ENCODE results near the gene FRAT1. TPM values are rescaled to one million over a fixed set of nuclear protein-coding genes. Genes with fewer than 3 reads are reported as not detected.

The FRAT1 gene
- total and polyA plus RNA-seq, 2 of the 13 experiments (the other 11 are each of a cell fraction or from before 2014, with no cell fraction given): 1.7 to 2.3 TPM

GRCh38 chr10:97367126-97367649, 48.1 kb downstream of the FRAT1 start:
- WGBS (ENCODE audit: low lambda C conversion rate): 95% methylated on average over 6 of the region's 12 CpGs
- Histone ChIP-seq H3K9ac (ENCODE audit: insufficient read depth, low read depth, low read length) (no peak overlapping the region), H3K4me2 (ENCODE audit: low read depth, low read length) (no peak overlapping the region), H3K4me1 (ENCODE audit: insufficient read depth, low read length) (no peaks in the 10 kb centered on the region), H2AFZ (ENCODE audit: low read length) (no peak overlapping the region), H3K4me3 (replicated peaks in 1 of 3; ENCODE audit: insufficient read depth in 1 of 3, low read depth in 2 of 3, low read length in 3 of 3) (no peak overlapping the region), H3K27ac (ENCODE audit: extremely low read length, insufficient read depth, low read length) (no peak overlapping the region), H3K79me2 (ENCODE audit: insufficient read depth, low read length) (no peaks in the 10 kb centered on the region), H3K36me3 (replicated peaks in 1 of 2; ENCODE audit: control insufficient read depth in 1 of 2, insufficient read depth in 2 of 2, low read length in 2 of 2) (peaks cover 45 to 76% of the 10 kb centered on the region in 2 experiments), H3K27me3 (ENCODE audit: control insufficient read depth in 1 of 2, insufficient read depth in 2 of 2, low read length in 2 of 2) (no peaks in the 10 kb centered on the region), H4K20me1 (ENCODE audit: insufficient read depth, low read length) (no peaks in the 10 kb centered on the region), H3K9me3 (ENCODE audit: low read length) (no peaks in the 10 kb centered on the region)
- intact Hi-C loops (cut with micrococcal nuclease; ENCODE audit: unreplicated experiment) (no loop called here), in situ Hi-C loops (cut with HindIII; ENCODE audit: extremely low pct_ligation_motif_present, low pct_unique_long_range_greater_than_20kb) (no loop called here)
- DNase-seq (ENCODE audit: low spot score) (no peak), FAIRE-seq (no peak), ATAC-seq (no peak)
- TF ChIP-seq CEBPG (CRISPR knock-in tag; IDR thresholded peaks at IDR 0.05) (no peak), ZNF660 (CRISPR knock-in tag; IDR thresholded peaks at IDR 0.05; ENCODE audit: borderline replicate concordance, low read depth) (no peak), SRF (IDR thresholded peaks at IDR 0.05; ENCODE audit: low read depth, low read length) (no peak), NFE2 (CRISPR knock-in tag; IDR thresholded peaks at IDR 0.05) (no peak), MTA3 (CRISPR knock-in tag; IDR thresholded peaks at IDR 0.05) (no peak), HHEX (CRISPR knock-in tag; IDR thresholded peaks at IDR 0.05) (no peak), ZBTB39 (CRISPR knock-in tag; IDR thresholded peaks at IDR 0.05) (no peak), GFI1 (CRISPR knock-in tag; IDR thresholded peaks at IDR 0.05; ENCODE audit: borderline replicate concordance) (no peak), KLF15 (CRISPR knock-in tag; IDR thresholded peaks at IDR 0.05; ENCODE audit: borderline replicate concordance) (no peak), SALL1 (CRISPR knock-in tag; IDR thresholded peaks at IDR 0.05) (no peak), POLR2AphosphoS2 (IDR thresholded peaks at IDR 0.05; ENCODE audit: low read depth, low read length) (no peak), SP2 (CRISPR knock-in tag; IDR thresholded peaks at IDR 0.05) (no peak), GLMP (CRISPR knock-in tag; IDR thresholded peaks at IDR 0.05; ENCODE audit: borderline replicate concordance) (no peak), TBX2 (CRISPR knock-in tag; IDR thresholded peaks at IDR 0.05; ENCODE audit: borderline replicate concordance) (no peak), SMAD3 (CRISPR knock-in tag; IDR thresholded peaks at IDR 0.05) (no peak), SP1 (IDR thresholded peaks at IDR 0.05) (no peak), SP1 (CRISPR knock-in tag; IDR thresholded peaks at IDR 0.05) (no peak), THYN1 (CRISPR knock-in tag; IDR thresholded peaks at IDR 0.05; ENCODE audit: borderline replicate concordance, low read depth) (no peak), U2AF2 (IDR thresholded peaks at IDR 0.05; ENCODE audit: low read depth, low read length) (no peak), AGO2 (optimal IDR thresholded peaks at IDR 0.05; ENCODE audit: low read depth, low read length) (no peak)
- ChIA-PET CTCF (ENCODE audit: low intra/inter-chr PET ratio, low total read pairs) (no interaction called here), POLR2A (no interaction called here)
- no TSS peak for BruUV-seq (replicated peaks)

All from HepG2 (cell line).